Type B pancreatic cell (in vitro differentiated cells): ENCODE data around the gene CAMK2N2. TPM values are rescaled to one million over a fixed set of nuclear protein-coding genes. Genes with fewer than 3 reads are reported as not detected.
A peak's percentile ranks its signal among the peaks of the same experiment; 100 is the strongest.

Source experiments
- DNase-seq: peaks from one replicate; pipeline ENCODE4 v3.0.0; 2021; ENCODE audit warnings: mixed read lengths; ENCODE audit not compliant: unreplicated experiment; ENCODE audit errors: extremely low spot score
- H3K27ac Mint-ChIP-seq: 2 replicates; pipeline ENCODE4 v1.8.0; 2021; ENCODE audit warnings: mild to moderate bottlenecking, mixed read lengths
- H3K27me3 Mint-ChIP-seq: 2 replicates; pipeline ENCODE4 v1.8.0; 2021; ENCODE audit warnings: mixed read lengths
- H3K36me3 Mint-ChIP-seq: 2 replicates; pipeline ENCODE4 v1.8.0; 2021; ENCODE audit warnings: mixed read lengths
- H3K4me1 Mint-ChIP-seq: one replicate; pipeline ENCODE4 v1.8.0; 2021; ENCODE audit warnings: mixed read lengths; ENCODE audit not compliant: unreplicated experiment
- H3K4me3 Mint-ChIP-seq: 2 replicates; pipeline ENCODE4 v1.8.0; 2021; ENCODE audit warnings: mild to moderate bottlenecking, mixed read lengths
- H3K9me3 Mint-ChIP-seq: 2 replicates; pipeline ENCODE4 v1.8.0; 2021; ENCODE audit warnings: mixed read lengths
- CTCF ChIP-seq: fragments of 200-600 bp; sonication (generic); conservative IDR thresholded peaks from 2 replicates; pipeline ENCODE4 v1.5.0; 2021; ENCODE audit warnings: antibody characterized with exemption, mild to moderate bottlenecking
- total RNA-seq: library from RNA; stranded (reverse); gene quantifications from 2 replicates; pipeline ENCODE4 v1.2.1, GENCODE V29; 2021; ENCODE audit warnings: low replicate concordance

Gene CAMK2N2
- total RNA-seq, 1 donor from 2014 or later, result 1.9 TPM

DNA sequence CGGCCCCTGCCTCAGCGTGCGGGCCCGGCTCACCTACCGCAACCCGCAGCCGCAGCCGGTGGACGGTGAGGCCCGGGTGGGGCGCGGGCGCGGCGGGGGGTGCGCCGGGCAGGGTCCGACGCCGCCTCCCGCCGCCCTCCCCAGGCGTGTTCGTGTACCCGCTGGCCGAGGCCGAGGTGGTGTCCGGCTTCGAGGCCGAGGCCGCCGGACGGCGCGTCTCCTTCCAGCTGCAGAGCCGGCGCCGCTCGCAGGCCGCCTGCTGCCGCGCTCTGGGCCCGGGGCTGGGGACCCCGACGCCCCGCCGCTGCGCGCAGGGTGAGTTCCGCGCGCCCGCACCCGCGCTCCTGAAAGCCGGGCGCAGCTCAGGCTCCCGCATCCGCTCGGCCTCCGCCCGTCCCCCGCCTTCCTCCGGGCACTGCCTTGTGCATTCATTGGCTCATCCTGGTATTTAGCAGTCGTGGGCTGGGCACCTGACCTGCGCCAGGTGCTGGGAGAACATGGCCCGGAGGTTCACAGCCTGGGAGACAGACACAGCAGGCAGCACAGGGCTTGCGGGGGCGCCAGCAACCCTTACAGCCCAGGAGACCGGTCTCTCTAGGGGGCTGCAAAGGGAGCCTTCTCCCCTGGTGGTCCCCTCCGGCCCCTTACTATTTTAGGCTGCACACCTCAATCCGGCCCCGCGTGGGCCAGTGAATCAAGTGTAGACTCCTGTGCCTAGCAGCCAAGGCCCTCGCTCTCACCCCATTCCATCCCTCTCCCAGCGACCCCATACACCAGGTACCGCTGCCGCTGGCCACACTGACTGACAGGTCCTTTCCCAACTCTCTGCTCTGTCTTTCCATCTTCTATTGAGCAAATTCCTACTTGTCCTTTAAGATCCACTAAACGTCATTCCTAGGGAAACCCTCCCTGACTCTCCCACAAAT, 30.5 kb downstream of the CAMK2N2 start:
- H3K4me3 Mint-ChIP-seq, result peak overlapping the region; percentile 81
- no peaks in the 10 kb centered on the region for H3K36me3 Mint-ChIP-seq
- TF ChIP-seq CTCF, result no peak
- no peak for DNase-seq
- peaks cover 78% of the 10 kb centered on the region for H3K27me3 Mint-ChIP-seq
- peak overlapping the region; percentile 47 for H3K27ac Mint-ChIP-seq
- peaks cover 7% of the 10 kb centered on the region for H3K4me1 Mint-ChIP-seq
- H3K9me3 Mint-ChIP-seq, result no peaks in the 10 kb centered on the region

DNA sequence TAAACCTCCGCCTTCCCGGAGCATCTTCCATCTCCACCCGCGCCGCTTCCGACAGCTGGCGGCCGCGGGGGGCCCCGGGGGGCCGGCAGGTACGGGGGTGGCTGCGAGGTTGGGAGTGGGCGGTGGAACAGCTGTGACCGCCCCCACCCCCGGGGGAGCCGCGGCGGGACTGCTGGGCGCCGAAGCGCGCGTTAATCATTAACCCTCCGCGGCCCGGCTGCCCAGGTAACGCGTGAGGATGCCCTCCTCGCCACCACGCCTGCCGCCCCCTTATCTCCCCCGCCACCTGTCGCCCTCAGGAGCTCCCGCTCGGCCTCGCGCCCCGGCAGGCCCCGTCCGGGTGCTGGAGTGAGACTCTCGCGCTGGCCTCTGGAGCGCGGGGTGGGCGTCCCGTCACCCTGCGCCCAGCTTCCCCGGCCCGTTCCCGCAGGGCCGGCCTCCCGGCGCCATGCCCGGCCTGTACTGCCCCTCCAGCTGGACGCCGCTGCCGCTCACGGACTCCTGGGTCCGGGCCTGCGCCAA, 31.2 kb downstream of the CAMK2N2 start:
- Mint-ChIP-seq H3K27me3 (peaks cover 76% of the 10 kb centered on the region), H3K36me3 (no peaks in the 10 kb centered on the region), H3K9me3 (no peaks in the 10 kb centered on the region), H3K4me1 (peaks cover 7% of the 10 kb centered on the region), H3K27ac (no peak overlapping the region), H3K4me3 (no peak overlapping the region)
- no peak for TF ChIP-seq CTCF
- no peak for DNase-seq

GRCh38 chr3:184229394-184230080, 31.8 kb downstream of the CAMK2N2 start, which contains the start of gene VWA5B2:
Gene VWA5B2, plus strand, starts transcription at chr3:184229585. Its CDS starts 944 bp downstream, at chr3:184230529.
- Mint-ChIP-seq H3K27ac (no peak within 1 kb of the TSS), H3K36me3 (no peaks in the 10 kb centered on the region), H3K9me3 (no peaks in the 10 kb centered on the region), H3K4me3 (peak within 1 kb of the TSS; percentile 73), H3K4me1 (peaks cover 7% of the 10 kb centered on the region), H3K27me3 (peaks cover 76% of the 10 kb centered on the region)
- peak; percentile 77 for DNase-seq
- TF ChIP-seq CTCF, result peak; percentile 63

- Mint-ChIP-seq H3K27ac (no peak overlapping the region), H3K4me1 (peaks cover 7% of the 10 kb centered on the region), H3K36me3 (no peaks in the 10 kb centered on the region), H3K4me3 (peak overlapping the region; percentile 73), H3K27me3 (peaks cover 75% of the 10 kb centered on the region), H3K9me3 (no peaks in the 10 kb centered on the region)
- no peak for DNase-seq
- no peak for TF ChIP-seq CTCF
Observed at GRCh38 chr3:184228376-184229137, 32.8 kb downstream of the CAMK2N2 start.

- peaks cover 7% of the 10 kb centered on the region for H3K4me1 Mint-ChIP-seq
- H3K9me3 Mint-ChIP-seq, result no peaks in the 10 kb centered on the region
- no peaks in the 10 kb centered on the region for H3K36me3 Mint-ChIP-seq
- no peak overlapping the region for H3K27ac Mint-ChIP-seq
- peak; percentile 83 for TF ChIP-seq CTCF
- peak overlapping the region; percentile 45 for H3K4me3 Mint-ChIP-seq
- peaks cover 73% of the 10 kb centered on the region for H3K27me3 Mint-ChIP-seq
- no peak for DNase-seq
Observed at GRCh38 chr3:184227481-184227935, 33.8 kb downstream of the CAMK2N2 start.
